HG03520 (cell line): ENCODE results near the gene CTNND2.
"Not testable (repeated sequence)": the region's sequence is repeated elsewhere in the genome, so short reads cannot be mapped to it uniquely, and the experiment has no call there.

ENCODE experiments used
- ATAC-seq: cut with Tn5 transposase; IDR thresholded peaks from one replicate; pipeline ENCODE4 v1.9.1; 2021; ENCODE audit warnings: mild to moderate bottlenecking, moderate library complexity; ENCODE audit not compliant: unreplicated experiment

The CTNND2 gene

DNA sequence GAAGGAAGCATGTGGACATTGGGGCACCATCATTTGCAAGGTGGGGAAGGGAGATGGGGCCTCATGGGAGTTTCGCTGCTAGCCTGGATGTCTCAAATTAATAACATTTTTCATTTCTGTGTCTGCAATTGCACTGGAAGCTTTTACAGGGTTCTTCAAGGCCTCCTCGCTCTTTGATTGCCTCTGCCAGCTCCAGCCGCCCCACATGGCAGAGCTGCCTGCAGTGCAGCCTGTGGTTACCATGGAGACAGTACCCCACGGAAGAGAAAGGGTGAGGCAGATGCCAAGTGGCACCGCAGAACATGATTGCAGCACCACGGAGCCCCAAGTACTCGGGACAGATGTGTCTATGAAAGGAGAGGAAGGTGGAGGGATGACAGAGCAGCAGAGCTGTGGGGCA lies 25.4 kb downstream of the CTNND2 start:
- no peak for ATAC-seq

DNA sequence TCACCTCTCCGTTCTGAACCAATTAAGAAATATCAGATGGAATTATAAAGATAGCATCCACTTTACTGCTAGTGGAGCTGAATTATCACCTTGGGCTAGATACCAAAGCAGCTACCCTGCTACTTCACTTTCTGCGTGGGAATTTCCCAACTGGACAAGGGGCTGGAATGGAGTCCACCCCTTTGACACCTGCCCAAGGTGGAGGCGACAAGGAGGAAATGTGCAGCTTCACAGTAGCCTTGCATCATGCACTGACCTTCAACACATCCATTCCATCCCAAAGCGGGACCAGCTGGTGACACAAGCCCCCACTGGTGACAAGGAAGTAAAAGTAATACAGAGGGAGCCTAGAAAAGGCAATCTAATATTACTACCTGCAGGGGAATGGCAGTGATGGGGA lies 30.7 kb downstream of the CTNND2 start:
- ATAC-seq = no peak

DNA sequence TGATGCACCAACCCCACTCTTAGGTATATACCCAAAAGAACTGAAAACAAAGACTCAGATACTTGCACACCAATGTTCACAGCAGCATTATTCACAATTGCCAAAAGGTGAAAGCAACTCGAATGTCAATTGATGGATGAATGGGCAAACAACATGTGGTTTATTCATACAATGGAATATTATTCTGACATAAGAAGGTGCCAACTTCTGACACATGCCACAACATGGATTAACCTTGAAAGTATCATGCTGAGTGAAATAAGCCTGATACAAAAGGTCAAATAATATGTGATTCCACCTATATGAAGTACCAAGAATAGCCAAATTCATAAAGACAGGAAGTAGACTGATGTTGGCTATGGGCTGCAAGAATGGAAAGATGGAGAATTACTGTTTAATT lies 35.0 kb downstream of the CTNND2 start:
- no peak for ATAC-seq

DNA sequence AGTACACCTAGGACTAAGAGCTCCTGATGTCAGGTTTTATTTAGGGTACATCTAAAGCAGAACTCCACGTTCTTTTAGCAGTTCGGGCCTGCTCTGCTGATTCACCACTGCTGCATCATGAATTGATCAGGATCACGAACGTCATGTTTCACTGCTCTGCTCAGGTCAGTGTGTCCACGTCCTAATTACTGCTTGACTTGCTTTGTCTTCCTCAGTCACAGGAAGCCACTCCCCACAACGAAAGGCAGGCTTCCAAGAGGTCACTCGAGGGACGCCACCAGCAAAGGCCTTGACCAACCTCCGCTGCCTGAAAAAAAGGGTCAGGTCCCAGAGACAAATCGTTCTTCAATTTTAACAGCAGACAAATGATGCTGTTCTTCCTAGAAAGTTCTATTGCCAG lies 40.3 kb downstream of the CTNND2 start:
- no peak for ATAC-seq

DNA sequence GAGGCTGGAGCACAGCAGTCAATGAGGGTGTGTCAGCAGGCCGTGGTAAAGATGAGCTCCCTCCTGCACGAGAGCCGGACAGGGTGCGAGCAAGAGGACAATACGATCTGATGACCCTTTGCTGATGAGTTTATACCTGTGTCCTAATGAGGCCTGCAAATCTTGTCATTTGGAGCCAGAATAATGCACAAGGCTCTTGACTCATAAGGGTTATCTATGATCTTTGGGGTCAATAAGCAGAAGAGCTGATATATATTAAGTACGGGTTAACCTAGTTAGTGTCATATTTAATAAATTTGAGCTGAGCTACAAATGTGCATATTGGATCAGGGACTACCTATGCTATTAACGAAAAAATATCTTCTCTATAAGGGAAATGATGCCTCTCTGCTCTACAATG lies 46.9 kb downstream of the CTNND2 start:
- no peak for ATAC-seq

DNA sequence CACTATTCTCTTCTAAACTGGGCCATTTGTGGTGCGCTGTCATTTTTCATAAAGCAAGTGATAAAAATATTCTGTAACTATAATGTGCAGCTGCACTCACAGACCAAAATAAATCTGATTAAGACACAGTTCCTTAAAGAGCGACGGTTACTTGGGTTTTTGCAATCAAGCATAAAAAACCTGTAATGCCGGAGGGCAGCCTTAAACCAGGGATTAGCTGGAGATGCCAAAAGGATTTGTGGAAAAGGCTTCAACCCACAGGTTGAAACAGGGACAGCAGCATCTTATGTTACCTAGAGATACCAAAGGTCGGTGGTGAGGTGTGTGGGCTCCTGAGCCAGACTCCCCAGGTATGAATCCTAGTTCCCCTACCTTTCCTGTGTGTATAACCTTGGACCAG lies 49.3 kb downstream of the CTNND2 start:
- no peak for ATAC-seq

DNA sequence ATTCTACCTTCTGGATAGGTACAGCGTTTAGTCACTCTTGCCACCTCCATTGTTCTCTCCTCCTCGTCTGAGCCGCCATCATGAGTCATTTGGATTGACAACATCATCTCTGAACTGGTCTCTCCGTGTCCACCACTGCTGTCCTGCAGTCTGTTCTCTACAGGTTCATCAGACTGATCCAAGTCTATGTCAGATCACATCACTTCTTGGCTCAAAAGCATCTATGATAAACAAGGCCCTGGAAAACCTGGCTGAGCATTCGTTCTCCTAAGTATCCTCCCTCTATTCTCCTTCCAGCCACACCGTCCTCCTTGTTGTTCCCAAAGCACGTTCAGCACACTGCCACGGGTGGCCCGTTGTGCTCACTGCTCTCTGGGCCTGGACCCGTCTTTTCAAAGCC lies 50.5 kb downstream of the CTNND2 start:
- ATAC-seq = no peak

DNA sequence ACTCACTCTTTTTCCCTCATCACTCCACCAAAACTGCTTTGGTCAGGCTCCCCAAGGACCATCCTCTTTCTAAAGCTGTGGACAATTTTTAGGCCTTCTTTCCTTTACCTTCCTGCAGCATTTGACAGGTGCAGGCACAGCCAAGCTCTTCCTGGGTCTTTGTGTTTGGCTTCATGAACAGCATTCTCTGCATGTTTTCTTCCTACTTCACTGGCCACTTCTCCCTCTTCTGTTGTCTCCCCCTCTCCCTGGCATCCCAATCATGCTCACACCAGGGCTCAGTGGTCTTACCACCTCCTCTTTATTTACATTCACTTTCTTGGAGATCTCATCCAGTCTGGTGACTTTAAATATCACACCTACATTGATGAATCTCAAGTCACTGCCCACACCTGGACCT lies 51.1 kb downstream of the CTNND2 start:
- no peak for ATAC-seq

DNA sequence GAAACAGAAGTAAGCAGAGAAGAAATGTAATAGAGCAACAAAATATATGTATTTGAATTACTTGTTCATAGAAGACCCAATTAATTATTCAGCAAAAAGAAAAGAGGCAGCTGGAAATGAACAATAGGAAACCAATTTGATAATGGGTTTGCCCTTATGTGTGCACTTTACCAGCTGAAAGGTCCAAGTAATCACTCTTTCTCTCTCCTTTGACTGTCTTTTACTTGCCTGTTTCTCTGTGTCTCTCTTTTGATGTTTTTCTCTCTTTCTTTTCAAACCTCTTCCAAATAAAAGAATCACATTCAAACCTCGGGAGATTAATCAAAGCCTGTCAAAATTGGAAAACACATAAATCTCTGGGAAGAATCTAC lies 51.5 kb downstream of the CTNND2 start:
- no peak for ATAC-seq

DNA sequence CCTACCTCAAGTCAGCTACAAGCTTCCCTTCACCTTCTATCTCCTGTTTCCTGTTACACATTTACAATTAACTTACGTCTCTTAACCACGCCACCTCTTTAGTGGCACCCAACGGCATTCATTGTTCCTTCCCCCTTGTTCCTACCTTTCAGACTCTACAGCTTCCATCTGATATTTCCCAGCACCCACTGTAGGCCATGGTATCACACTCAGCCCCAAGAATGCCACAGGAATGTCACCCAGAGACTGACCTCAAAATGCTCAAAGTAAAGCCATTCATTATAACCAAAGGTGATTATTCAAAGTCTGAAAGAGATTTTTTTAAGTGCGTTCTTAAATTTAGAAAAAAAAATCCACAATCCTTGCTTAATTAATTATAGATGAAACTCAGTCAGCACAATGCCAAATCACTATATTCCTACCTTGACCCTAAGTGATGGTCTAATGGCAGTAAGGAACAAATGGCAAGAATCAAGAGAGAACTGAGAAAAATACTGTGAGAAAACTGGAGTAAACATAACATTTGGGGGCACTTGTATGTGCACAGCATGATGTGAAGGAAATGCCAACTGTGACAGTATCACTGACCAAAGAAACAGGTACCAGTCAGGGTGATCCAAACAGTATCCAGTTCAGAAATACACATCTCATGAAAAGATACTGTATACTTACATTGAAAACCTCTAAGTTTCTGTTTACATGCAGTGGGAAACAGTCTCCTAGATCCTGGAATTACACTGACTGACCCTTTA lies 52.1 kb downstream of the CTNND2 start:
- ATAC-seq = no peak

DNA sequence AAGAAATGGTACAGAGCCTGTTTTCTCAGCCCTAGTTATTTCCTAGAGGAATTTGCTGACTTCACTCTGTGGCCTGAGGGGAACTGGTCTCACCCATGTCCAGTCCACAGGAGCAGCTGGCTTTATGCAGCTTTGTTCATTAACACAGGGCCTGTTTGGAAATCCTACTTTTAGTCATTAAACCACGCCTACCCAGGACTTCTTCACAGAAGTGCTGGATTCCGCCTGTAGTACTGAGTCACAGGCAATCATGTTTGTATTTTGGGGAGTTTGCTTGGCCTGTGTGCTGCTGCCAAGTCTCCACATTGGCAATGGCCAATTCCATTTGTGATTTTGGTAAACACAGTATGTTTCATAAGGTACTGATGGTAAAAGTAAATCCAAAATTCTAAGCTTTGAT lies 52.8 kb downstream of the CTNND2 start:
- ATAC-seq = no peak

DNA sequence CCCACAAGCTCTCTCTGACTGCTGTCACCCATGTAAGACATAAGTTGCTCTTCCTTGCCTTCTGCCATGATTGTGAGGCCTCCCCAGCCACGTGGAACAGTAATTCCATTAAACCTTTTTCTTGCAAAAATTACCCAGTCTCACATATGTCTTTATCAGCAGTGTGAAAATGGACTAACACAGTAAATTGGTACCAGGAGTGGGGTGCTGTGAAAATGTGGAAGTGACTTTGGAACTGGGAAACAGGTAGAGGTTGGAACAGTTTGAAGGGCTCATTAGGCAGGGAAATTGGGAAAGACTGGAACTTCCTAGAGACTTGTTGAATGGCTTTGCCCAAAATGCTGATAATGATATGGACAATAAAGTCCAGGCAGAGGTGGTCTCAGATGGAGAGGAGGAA lies 75.7 kb downstream of the CTNND2 start:
- not testable (repeated sequence) for ATAC-seq

DNA sequence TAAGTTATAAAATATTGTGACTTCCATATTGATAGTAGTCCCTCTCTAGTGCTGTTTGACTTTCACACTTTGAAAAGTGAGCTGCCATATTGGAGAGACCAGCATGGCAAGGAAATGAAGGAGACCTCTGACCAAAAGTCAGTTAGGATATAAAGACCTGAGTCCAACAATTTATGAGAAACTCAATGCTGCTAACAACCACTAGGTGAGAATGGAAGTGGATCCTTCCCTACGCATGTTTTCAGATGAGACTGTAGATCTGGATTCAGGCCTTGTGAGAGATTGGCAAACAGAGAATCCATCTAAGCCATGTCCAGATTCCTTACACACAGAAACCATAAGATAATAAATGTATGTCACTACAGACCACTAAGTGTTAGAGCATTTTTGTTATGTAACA lies 81.6 kb downstream of the CTNND2 start:
- no peak for ATAC-seq

DNA sequence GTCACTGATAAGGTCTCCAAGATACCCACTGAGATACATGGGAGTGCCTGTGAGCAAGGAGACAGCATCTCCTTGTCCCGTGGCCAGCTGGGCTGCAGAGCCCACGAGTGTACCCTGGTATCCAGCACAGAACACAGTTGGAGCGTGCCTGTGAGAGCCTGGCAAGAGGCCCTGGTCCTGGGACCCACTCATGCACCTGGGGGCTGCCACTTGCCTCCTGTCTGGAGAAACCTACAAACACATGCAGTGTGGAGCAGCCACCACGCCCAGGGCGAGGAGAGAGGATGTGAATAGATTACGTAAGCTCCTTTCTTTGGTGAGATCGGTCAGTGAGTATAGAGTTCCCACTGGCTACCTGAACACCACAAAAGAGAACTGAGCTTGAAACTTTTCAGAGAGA lies 88.3 kb downstream of the CTNND2 start:
- no peak for ATAC-seq

DNA sequence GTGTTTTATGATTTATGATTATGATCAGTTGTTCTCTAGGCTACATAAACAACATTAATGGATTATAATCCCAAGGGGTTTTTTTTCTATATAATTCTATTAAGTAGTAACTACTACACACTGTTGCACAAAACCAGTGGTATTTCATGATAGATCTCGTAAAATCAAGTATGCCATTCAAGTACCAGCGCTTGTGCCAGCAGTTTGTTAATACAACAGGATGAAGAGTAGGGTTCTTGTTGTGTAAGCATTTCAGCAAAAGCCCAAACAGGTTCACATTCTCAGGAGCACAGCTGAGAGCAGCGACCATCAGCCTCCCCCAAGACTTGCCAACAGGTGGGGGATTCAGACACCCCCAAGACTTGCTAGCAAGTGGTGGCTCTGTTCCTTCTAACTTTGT lies 88.8 kb downstream of the CTNND2 start:
- no peak for ATAC-seq

DNA sequence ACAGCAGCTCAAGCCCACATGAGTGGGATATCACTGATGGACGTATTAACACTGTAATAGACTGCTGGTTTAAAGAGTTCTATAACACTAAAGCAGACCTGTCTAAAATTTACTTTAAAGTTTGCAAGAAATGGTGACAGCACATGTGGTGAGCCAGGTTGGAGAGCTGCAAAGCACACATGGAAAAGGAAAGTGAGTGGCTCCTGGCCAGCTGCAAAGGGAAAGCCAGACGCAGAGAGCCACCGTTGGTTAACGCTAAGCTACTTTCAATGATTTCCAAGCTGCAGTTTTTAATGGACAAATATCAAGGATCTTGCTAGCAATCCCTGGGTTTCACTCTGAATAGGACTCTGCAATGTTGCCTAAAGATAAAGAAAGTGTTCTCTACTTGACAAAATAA lies 89.9 kb downstream of the CTNND2 start:
- no peak for ATAC-seq

DNA sequence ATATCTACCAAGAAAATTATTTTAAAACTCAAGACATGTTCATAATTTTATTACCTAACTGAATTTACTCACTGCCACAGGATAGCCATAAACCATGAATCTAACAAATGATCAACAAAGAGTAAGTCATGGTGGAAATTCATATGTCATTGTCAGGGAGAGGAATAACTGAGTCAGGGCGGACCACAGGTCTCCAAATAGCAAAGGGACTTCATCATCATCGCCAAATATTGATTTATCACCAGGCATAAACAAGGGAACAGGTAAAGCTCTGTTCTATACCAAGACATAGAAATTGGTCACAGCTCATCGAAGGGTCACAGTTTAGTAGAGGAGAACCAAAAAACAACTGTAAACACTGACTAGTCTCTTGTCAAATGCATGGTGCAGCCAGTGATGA lies 94.8 kb downstream of the CTNND2 start:
- no peak for ATAC-seq

DNA sequence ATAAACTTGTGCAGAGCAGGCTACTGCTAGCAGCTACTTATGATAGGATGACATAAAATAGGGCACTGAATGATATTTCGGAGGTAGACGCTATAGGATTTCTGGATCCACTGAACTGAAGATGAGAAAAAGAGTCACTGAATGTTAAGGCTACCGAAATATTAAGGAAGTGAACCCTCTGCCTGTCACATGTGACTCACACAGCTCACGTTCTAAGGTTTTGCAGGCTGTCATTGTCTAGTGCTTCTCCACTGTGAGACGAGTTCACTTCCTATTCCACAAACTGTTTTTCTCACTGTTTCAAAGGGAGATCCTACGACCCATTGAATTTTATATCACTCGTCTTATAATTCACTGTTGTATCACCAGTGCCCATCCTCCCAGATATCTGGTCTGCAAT lies 100.8 kb downstream of the CTNND2 start:
- no peak for ATAC-seq

DNA sequence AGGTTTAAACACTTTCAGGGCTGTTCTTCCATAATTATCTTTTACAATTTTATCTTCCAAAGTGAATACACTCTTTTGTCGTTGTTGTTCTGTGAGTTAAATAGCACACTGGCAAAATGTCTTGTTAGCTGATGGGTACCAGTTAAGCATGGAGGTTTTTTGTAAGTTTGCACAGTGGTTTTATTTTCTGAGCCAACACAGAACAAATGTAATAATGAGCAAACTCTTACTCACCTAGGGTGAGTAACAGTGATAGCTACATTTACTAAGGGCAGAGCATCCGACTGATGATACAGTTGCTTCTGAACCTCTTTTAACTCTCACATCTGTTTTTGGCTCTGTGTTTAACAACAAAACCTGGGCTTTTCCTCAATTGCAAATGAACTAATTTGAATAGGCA lies 103.2 kb downstream of the CTNND2 start:
- no peak for ATAC-seq

DNA sequence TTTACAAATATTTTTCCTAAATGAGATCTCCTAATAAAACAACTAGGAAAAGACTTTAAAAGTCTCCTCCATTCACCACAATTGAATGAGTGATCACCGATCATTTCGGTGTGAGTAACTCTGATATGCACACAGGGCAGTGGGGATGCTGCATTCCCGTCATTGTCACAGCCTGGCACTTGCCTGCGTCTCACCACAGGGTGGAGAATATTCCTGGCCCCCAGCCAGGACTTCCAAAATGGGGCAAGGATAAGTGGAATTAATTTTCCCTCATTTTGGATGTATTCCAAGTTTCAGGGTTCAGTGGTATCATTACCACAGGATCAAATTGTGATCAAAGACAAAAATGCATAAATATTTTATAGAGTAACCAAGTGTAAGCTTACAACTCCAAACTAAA lies 107.1 kb downstream of the CTNND2 start:
- ATAC-seq = no peak

DNA sequence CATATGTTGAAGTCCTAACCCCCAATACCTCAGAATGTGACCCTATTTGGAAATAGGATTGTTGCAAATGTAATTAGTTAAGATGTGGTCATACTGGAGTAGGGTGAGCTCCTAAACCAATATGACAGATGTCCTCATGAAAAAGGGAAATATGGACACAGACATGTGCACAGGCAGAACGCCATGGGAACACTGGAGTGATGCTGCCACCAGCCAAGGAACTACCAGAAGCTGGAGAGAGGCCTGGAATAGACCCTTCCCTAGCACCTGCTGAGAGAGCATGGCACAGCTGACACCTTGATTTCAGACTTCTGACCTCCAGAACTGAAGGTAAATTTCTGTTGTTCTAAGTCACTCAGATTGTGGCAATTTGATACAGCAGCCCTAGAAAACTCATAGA lies 110.8 kb downstream of the CTNND2 start:
- no peak for ATAC-seq

DNA sequence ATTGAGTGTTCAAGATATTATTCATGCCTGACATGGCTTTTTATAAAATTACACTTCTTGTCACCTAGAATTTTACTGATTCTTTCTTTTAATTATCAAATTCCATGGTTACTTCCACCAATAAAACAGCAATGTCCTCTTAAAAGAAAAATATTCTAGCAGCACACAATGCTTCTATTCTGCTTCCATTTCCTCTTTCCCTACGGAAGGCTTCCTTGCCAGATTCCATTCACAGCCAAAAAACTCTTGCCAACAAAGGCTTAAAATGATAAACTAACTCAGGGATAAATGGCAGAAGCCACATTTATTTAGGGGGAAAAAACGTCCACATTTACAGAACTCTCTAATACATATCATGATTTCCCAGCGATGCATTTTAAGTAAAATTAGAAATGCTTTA lies 111.6 kb downstream of the CTNND2 start:
- ATAC-seq = no peak

DNA sequence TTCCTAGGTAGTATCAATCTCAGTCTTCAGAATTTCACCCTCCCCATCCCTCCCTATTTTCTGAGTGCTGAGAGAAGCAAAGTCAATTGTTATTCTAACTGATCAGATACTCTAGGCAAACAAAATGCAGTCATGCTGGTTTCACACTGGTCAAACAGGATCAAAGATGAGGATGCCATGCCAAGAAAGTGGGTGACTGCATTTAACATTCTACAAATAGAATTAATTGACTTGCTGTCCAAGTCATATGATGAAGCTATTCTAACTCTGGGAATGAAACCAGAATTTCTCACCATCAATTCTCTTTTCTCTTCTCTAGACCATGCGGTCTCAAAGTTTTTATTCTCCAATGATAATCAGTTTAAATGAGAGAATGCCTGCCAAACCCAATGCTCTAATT lies 112.5 kb downstream of the CTNND2 start:
- ATAC-seq = no peak
